Tibial nerve (tissue), 4 donors: ENCODE data around the gene CD300LB.

Experiments used
- EP300 ChIP-seq, 2 donors: sonication (generic); formaldehyde crosslinking; IDR thresholded peaks; one replicate each; pipeline ENCODE4 v1.6.1; 2017; ENCODE audit warnings: antibody characterized with exemption in 2 of 2, mild to moderate bottlenecking in 1 of 2
- POLR2A ChIP-seq, 2 donors: fragments of 450-650 bp; IDR thresholded peaks; one replicate each; pipeline ENCODE4 v1.6.1; 2017; ENCODE audit warnings: antibody characterized with exemption in 2 of 2, mild to moderate bottlenecking in 2 of 2, moderate library complexity in 2 of 2
- TF ChIP-seq, protein P1 (sequence below), 5 experiments: fragments of 200-600 bp in 3 of 5; fragments of 450-650 bp in 2 of 5; sonication (generic) in 3 of 5; IDR thresholded peaks; one replicate each; pipeline ENCODE4 v1.5.1; 2016 to 2019; ENCODE audit warnings: antibody characterized with exemption in 5 of 5, mild to moderate bottlenecking in 3 of 5, moderate library complexity in 2 of 5

DNA sequence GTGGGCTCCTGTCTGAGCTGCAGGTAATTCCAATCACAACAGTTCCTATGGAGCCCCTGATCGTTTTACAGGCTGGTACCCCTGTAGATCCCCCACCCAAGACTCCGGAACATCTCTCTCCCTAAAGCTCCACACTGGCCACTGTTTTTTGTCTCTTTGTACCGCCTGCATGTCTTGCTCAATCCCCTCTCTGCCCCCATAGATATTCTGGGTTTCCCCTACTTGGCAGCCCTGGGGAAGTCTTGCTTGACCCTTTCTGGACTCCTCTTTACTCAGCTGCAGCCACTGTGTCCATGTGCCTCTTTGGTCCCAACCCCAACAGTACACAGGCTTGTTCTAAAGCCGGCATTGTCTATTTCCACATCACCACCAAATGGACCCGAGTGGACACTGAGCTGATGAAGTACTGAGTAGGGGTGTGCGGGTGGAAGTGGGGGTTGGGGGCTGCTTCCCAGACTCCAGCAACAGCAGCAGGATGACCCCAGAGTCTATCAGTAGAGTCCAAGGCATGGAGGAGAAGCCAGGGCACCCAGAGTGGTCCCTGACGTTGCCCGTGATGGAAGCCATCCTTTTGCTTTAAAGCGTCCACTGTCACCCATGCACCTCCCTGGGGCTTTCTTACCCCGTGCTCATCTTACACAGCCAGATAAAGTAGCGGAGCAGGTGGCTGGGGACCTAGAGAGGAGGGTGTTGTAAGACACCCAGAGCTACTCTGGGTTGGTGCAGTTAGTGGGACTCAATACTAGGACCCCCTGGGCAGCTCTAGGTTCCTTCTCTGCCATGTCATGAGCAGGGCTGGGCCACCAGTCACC, 6.4 kb downstream of the CD300LB start:
- TF ChIP-seq, protein P1, sequence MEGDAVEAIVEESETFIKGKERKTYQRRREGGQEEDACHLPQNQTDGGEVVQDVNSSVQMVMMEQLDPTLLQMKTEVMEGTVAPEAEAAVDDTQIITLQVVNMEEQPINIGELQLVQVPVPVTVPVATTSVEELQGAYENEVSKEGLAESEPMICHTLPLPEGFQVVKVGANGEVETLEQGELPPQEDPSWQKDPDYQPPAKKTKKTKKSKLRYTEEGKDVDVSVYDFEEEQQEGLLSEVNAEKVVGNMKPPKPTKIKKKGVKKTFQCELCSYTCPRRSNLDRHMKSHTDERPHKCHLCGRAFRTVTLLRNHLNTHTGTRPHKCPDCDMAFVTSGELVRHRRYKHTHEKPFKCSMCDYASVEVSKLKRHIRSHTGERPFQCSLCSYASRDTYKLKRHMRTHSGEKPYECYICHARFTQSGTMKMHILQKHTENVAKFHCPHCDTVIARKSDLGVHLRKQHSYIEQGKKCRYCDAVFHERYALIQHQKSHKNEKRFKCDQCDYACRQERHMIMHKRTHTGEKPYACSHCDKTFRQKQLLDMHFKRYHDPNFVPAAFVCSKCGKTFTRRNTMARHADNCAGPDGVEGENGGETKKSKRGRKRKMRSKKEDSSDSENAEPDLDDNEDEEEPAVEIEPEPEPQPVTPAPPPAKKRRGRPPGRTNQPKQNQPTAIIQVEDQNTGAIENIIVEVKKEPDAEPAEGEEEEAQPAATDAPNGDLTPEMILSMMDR (IDR thresholded peaks at IDR 0.05): no peak
- TF ChIP-seq POLR2A (IDR thresholded peaks at IDR 0.05) (no peak), EP300 (IDR thresholded peaks at IDR 0.05) (no peak)
